OCI-LY7 (cell line): ENCODE data around the gene PLD4. TPM values are rescaled to one million over a fixed set of nuclear protein-coding genes. Genes with fewer than 3 reads are reported as not detected.

ENCODE experiments used
- BruUV-seq: library from RNA; stranded (reverse); fragments of 400-500 nt; replicated peaks from 2 replicates; lab custom pipeline; 2021; lab: Mats Ljungman, UMichigan
- CTCF ChIA-PET: fragments of 300-600 bp; sonication (Branson Sonifier 250); formaldehyde crosslinking; loops from one replicate; lab custom pipeline; 2022; ENCODE audit warnings: antibody characterized with exemption; ENCODE audit not compliant: unreplicated experiment; lab: Charles Lee
- POLR2A ChIA-PET: fragments of 300-600 bp; sonication (Branson Sonifier 250); formaldehyde crosslinking; loops from one replicate; lab custom pipeline; 2022; ENCODE audit warnings: antibody characterized with exemption; lab: Charles Lee
- DNase-seq: peaks from one replicate; pipeline ENCODE4 v3.0.0-alpha.2; 2015; ENCODE audit warnings: low spot score
- H2AFZ ChIP-seq: fragments of 200-600 bp; sonication (generic), shearing (Covaris generic); 2 replicates; pipeline ENCODE4 v1.6.1; 2014; ENCODE audit warnings: mild to moderate bottlenecking, antibody characterized with exemption, low read length, moderate library complexity
- H3K27ac ChIP-seq: fragments of 200-600 bp; sonication (generic); 2 replicates; pipeline ENCODE4 v1.5.1; 2014; ENCODE audit warnings: mixed run types, low read depth, mild to moderate bottlenecking, moderate library complexity, low read length, inconsistent platforms; ENCODE audit not compliant: poor library complexity, severe bottlenecking
- H3K36me3 ChIP-seq: fragments of 200-600 bp; sonication (generic); 2 replicates; pipeline ENCODE4 v1.6.1; 2014; ENCODE audit warnings: mild to moderate bottlenecking, antibody characterized with exemption, low read length, moderate library complexity, mixed read lengths; ENCODE audit not compliant: insufficient read depth
- H3K4me1 ChIP-seq: fragments of 200-600 bp; sonication (generic); 2 replicates; pipeline ENCODE4 v1.5.1; 2014; ENCODE audit warnings: mild to moderate bottlenecking, low read length; ENCODE audit not compliant: insufficient read depth, poor library complexity, severe bottlenecking
- H3K4me2 ChIP-seq: fragments of 200-600 bp; sonication (generic); 2 replicates; pipeline ENCODE4 v1.6.1; 2014; ENCODE audit warnings: mild to moderate bottlenecking, low read length
- H3K4me3 ChIP-seq: fragments of 200-600 bp; sonication (generic); 2 replicates; pipeline ENCODE4 v1.5.1; 2014; ENCODE audit warnings: mild to moderate bottlenecking, low read depth, low read length; ENCODE audit not compliant: poor library complexity, severe bottlenecking
- H3K79me2 ChIP-seq: fragments of 200-600 bp; sonication (generic); 2 replicates; pipeline ENCODE4 v1.6.1; 2016; ENCODE audit warnings: low read depth, mild to moderate bottlenecking, low read length, moderate library complexity, mixed read lengths; ENCODE audit not compliant: insufficient read depth
- H3K9me2 ChIP-seq: fragments of 200-600 bp; sonication (generic); 2 replicates; pipeline ENCODE4 v1.6.1; 2016; ENCODE audit warnings: mild to moderate bottlenecking, low read length, mixed read lengths; ENCODE audit not compliant: insufficient read depth
- H3K9me3 ChIP-seq: fragments of 200-600 bp; sonication (generic); 2 replicates; pipeline ENCODE4 v1.6.1; 2014; ENCODE audit warnings: mild to moderate bottlenecking, mixed run types, low read length, mixed read lengths
- H4K20me1 ChIP-seq: fragments of 200-600 bp; sonication (generic); 2 replicates; pipeline ENCODE4 v1.6.1; 2014; ENCODE audit warnings: mild to moderate bottlenecking, antibody characterized with exemption, low read length, moderate library complexity, mixed read lengths; ENCODE audit not compliant: insufficient read depth
- CTCF ChIP-seq: fragments of 200-600 bp; sonication (generic); conservative IDR thresholded peaks from 2 replicates; pipeline ENCODE4 v1.5.1; 2014; ENCODE audit warnings: mild to moderate bottlenecking, antibody characterized with exemption, low read length, moderate library complexity, mixed read lengths
- EZH2phosphoT487 ChIP-seq: fragments of 200-600 bp; sonication (generic); IDR thresholded peaks from 2 replicates; pipeline ENCODE4 v1.6.1; 2018; ENCODE audit warnings: low read depth, borderline replicate concordance, mild to moderate bottlenecking, mixed run types, antibody characterized with exemption, low read length, moderate library complexity, mixed read lengths
- intact Hi-C: fragments of 100-400 bp; cut with micrococcal nuclease; formaldehyde crosslinking; loops from one replicate; pipeline ENCODE4 v1.10.0; 2022; ENCODE audit not compliant: unreplicated experiment
- total RNA-seq, 2 experiments: library from RNA; depleted of rRNA in 1 of 2; stranded (reverse); fragments of >200 nt in 1 of 2; shearing (Covaris generic) in 1 of 2; gene quantifications; 2 replicates each; pipeline ENCODE4 v1.2.3, GENCODE V29; 2014 to 2022

PLD4 gene
- total RNA-seq, 2 experiments from 2014 or later, result 0.66 to 5.1 TPM

- Histone ChIP-seq H4K20me1 (no peaks in the 10 kb centered on the region), H3K9me3 (no peaks in the 10 kb centered on the region), H3K79me2 (no peaks in the 10 kb centered on the region), H3K36me3 (no peaks in the 10 kb centered on the region), H3K9me2 (no peaks in the 10 kb centered on the region), H3K4me2 (no peak overlapping the region), H3K27ac (no peak overlapping the region), H3K4me1 (no peaks in the 10 kb centered on the region), H3K4me3 (no peak overlapping the region), H2AFZ (no peak overlapping the region)
- ChIA-PET CTCF (no interaction called here), POLR2A (no interaction called here)
- TF ChIP-seq EZH2phosphoT487, result no peak
- no peak for DNase-seq
- no TSS peak for BruUV-seq
- intact Hi-C loops, result no loop called here
Observed at GRCh38 chr14:104936361-104937155, 11.9 kb downstream of the PLD4 start.

GRCh38 chr14:104937161-104937560 is 12.5 kb downstream of the PLD4 start:
- Histone ChIP-seq H3K79me2 (no peaks in the 10 kb centered on the region), H3K9me3 (no peaks in the 10 kb centered on the region), H3K4me1 (no peaks in the 10 kb centered on the region), H4K20me1 (no peaks in the 10 kb centered on the region), H3K4me2 (no peak overlapping the region), H3K9me2 (no peaks in the 10 kb centered on the region), H3K27ac (no peak overlapping the region), H3K4me3 (no peak overlapping the region), H3K36me3 (no peaks in the 10 kb centered on the region), H2AFZ (no peak overlapping the region)
- ChIA-PET CTCF (no interaction called here), POLR2A (no interaction called here)
- intact Hi-C loops, result no loop called here
- no peak for DNase-seq
- TF ChIP-seq CTCF, result no peak
- no peak for TF ChIP-seq EZH2phosphoT487
- no TSS peak for BruUV-seq

GRCh38 chr14:104937694-104938365 is 13.2 kb downstream of the PLD4 start:
- H3K4me3 ChIP-seq, result no peak overlapping the region
- H3K36me3 ChIP-seq, result no peaks in the 10 kb centered on the region
- H3K9me2 ChIP-seq, result no peaks in the 10 kb centered on the region
- no peaks in the 10 kb centered on the region for H3K4me1 ChIP-seq
- ChIA-PET CTCF (no interaction called here), POLR2A (no interaction called here)
- H3K4me2 ChIP-seq, result no peak overlapping the region
- no peaks in the 10 kb centered on the region for H3K79me2 ChIP-seq
- no TSS peak for BruUV-seq
- no peak for DNase-seq
- no peak for TF ChIP-seq CTCF
- no peak for TF ChIP-seq EZH2phosphoT487
- H3K9me3 ChIP-seq, result no peaks in the 10 kb centered on the region
- intact Hi-C loops, result no loop called here
- H4K20me1 ChIP-seq, result no peaks in the 10 kb centered on the region
- no peak overlapping the region for H2AFZ ChIP-seq
- H3K27ac ChIP-seq, result no peak overlapping the region
